Occipital lobe (tissue), 2 donors: ENCODE results near the gene LAMA4. TPM values are rescaled to one million over a fixed set of nuclear protein-coding genes. Genes with fewer than 3 reads are reported as not detected.

Experiments
- DNase-seq: peaks from one replicate; lab custom pipeline; 2025; lab: John Stamatoyannopoulos, UW
- total RNA-seq: library from RNA; depleted of rRNA; stranded (reverse); fragments of >200 nt; gene quantifications from one replicate; pipeline ENCODE4 v1.2.3, GENCODE V29; 2014

Gene LAMA4, protein sequence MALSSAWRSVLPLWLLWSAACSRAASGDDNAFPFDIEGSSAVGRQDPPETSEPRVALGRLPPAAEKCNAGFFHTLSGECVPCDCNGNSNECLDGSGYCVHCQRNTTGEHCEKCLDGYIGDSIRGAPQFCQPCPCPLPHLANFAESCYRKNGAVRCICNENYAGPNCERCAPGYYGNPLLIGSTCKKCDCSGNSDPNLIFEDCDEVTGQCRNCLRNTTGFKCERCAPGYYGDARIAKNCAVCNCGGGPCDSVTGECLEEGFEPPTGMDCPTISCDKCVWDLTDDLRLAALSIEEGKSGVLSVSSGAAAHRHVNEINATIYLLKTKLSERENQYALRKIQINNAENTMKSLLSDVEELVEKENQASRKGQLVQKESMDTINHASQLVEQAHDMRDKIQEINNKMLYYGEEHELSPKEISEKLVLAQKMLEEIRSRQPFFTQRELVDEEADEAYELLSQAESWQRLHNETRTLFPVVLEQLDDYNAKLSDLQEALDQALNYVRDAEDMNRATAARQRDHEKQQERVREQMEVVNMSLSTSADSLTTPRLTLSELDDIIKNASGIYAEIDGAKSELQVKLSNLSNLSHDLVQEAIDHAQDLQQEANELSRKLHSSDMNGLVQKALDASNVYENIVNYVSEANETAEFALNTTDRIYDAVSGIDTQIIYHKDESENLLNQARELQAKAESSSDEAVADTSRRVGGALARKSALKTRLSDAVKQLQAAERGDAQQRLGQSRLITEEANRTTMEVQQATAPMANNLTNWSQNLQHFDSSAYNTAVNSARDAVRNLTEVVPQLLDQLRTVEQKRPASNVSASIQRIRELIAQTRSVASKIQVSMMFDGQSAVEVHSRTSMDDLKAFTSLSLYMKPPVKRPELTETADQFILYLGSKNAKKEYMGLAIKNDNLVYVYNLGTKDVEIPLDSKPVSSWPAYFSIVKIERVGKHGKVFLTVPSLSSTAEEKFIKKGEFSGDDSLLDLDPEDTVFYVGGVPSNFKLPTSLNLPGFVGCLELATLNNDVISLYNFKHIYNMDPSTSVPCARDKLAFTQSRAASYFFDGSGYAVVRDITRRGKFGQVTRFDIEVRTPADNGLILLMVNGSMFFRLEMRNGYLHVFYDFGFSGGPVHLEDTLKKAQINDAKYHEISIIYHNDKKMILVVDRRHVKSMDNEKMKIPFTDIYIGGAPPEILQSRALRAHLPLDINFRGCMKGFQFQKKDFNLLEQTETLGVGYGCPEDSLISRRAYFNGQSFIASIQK (N-terminal part only)
- 19.2 TPM for total RNA-seq

DNA sequence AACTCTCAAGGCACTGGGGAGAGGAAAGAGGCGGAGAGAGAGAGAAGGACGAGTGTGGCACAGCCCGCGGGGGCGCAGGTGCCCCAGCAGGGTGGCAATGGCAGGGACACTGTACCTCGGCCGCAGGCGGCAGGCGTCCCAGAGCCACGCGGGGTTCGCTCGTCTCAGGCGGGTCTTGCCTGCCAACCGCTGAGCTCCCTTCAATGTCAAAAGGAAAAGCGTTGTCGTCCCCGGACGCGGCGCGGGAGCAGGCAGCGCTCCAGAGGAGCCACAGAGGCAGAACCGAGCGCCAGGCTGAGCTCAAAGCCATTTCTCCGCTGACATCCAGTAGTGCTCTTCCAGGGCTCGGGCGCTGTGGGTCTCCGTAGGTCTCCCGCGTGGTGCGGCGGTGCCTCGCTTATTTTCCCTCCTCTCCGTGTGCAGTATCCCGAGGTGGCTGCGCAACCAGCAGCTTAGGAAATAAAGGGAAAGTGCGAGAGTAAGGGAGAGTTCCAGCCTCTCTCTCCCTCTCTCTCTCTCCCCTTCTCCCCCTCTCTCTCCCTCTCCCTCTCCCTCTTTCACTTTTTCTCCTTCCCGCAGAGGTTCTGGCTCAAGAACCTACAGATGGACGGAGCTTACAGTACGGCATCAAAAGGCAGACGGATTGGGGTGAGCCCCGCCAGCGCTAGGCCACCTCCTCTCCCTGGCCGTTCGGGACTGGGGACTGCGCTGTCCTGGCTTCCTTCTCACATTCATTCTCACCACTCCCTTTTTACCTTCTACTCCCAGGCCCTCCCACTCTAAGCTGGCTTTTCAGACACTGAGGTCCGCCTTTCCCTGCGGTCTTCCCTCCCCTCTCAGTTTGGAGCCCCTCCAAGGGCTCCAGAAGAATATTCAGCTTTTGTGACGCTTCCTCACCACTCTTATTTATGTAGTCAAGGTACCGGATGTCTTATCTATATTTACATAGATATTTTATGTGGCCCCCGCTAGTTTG, at the start of gene LAMA4:
Gene LAMA4, minus strand, starts transcription at position 727 of the 976 bp plus-strand sequence. Its CDS starts 417 bp downstream, at position 310.
- DNase-seq: peak; percentile 19

DNA sequence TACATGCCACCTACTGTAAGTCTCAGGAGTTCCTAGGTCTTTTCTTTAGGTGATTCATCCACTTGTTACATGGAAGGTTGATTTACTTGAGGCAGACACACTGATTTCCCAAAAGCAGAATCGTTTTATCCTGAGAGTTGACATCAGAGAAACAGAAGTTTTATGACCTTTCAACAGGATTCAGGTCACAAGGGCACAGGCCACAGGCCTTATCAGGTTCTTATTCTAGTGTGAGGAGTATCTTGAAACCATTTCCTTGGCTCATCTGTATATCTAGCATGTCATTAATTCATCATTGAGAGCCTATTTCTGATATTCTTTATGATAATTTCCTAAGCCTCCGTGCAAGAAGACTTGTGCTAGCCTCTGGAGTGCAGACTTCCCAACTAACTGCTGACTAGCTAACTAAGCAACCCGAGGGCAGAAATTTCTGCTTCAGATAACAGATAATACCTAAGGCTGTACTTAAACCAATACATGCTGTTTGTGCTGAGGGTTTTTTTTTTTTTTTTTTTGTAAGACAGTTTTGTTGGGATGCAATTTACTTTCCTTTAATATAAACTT, 47.9 kb upstream of the LAMA4 start:
- DNase-seq: no peak

DNA sequence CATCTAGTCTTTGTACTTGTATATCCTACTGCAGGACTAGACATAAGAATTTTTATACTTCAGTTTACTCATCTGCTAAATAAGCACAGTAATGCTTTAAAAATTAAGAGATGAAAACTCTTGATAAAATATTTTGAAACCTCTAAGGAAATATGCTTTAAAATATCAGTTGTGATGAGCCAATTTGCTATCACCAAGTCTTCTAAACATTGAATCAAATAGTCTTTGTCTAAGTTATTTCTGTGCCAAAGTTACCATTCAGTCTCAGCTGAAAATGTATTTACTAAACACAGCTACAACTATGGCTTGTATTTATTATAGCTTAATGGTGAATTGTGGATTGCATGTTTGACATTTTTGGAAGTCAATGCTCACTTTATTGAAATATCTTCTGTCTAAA, 46.5 kb upstream of the LAMA4 start:
- DNase-seq: no peak

DNA sequence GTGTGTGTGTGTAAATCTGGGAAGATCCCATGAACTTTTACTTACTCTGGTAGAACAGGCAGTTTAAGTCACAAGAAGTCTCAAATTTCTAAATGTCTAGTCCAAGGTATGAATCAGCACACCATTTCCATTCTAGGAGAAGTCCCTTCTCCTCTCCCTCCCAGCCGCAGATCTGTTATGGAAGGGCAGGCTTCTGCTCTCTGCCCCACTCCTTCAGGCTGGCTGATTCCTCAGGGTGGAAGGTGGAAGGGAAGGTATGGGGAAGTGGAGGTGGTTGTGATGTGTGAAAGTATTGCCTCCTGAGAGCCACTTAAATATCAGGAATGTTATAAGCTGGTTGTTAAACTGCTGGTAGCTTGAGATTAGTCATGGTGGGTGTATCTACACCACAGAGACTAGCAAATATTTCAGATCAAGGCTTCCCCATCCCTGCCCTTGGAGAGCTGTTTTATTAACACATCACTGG, 44.5 kb upstream of the LAMA4 start:
- no peak for DNase-seq

DNA sequence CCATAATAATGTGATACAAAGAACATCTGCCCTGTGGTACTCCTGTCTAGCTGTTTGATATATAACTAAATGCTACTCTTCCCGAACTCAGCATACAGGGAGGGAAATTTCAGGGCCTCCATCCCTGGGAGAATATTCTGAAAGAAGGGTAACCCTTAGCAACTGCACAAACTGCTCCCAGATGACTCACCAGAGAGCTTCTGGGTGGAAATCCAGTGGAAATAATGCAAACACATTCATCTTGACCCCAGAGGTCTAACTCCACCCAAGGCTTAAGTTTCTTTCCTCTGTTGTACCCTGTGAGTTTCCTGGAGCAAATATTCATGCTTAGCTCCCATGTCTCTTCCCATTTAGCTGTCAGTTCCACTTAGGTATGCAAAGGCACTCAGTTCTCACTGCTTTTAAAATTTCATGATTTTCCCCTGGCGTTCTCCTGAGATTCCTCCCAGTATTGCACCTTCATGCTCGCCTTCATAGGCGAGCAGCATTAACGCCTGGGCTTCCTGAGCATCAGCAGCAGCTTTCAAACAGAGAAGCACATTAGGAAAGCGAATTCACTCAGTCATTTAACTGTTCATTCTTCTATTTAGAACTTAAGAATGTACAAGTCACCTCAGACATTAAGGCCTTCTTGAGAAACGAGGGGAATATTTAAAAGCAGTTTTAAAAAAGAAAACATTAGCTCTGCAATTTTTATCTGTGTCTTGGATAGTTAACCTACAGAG, 43.8 kb upstream of the LAMA4 start:
- DNase-seq: no peak

DNA sequence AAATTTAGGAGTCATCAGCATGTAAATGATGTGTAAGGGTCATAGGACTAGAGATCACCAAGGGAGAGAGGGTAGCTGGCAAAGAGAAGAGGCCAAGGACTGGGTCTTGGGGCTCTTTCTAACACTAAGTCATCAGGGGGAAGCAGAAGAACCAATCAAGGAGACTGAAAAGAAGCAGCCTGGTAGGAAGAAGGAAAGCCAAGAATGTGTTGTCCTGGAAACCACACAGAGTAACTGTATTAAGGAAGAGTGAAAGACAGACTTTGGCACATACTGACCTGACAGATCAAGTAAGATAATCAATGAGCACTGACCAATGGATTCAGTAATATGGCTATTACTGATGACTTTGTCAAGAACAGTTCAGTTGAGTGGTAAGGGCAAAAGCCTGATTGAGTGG, 42.3 kb upstream of the LAMA4 start:
- DNase-seq: no peak

DNA sequence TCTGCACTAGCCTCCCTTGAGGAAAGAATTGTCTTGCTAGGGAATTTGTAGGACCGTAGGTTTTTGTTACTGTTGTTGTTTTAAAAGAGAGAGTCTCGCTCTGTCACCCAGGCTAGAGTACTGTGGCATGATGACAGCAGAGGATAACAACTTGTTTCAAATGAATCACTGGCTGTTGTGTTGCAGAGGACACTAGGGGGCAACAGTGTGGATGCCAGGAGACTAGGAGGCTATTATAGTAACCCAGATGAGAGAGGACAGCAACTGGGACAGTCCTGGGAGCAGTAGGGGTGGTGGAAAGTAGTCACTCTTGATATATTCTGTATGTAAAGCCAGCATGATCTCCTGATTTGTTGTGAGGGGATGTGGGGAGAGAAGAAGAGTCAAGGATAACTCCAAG, 41.8 kb upstream of the LAMA4 start:
- DNase-seq: no peak

DNA sequence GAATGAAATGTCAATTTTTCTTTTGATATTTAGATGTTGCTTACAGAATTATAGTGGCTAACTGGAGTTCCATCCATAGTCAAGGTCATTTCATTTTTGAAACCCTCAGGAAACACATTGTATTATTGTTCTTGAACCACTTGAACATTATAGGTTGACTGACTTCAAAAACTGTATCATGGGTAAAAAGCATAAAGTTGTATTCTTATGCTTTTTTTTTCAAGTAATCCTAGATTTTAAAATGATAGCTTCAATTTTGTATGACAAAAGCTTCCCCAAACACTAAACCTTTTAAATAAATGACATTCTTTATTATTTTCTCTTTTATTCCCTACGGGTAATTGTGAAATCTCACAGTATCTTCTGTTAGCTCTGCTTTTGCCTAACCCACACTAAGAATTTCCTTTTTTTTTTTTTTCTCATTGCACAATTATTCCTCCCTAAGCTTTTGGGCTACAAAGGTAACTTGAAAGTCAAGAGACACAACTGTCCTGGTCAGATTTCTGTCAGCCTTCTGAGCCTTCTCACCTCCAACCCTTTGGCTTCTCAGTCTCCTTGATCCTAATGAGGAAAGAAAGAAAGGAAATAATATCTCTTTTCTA, 36.9 kb upstream of the LAMA4 start:
- no peak for DNase-seq

DNA sequence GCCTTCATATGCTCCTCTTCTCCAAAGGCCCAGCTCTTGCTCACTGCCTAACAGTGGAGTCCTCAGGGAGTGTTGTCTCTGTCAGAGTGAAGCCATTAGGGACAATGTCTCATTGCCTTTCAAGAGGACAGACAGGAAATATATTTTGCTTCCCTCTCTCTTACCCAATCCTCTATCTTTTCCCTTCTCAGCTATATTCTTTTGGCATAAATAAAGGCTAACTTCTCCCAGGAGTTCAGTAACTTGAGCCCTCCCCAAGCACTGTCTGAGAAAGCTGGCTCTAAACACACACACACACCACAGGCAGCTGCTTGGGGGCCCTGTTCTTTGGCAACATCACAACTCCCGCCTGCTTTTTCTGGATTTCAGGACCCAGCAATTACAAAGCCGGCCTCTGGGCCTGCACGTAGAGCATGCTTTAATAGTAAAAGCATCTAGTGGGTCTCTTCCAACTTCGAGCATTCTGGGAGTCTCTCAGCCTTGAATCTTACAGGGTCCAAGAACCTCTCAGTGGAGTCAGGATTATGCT, 34.7 kb upstream of the LAMA4 start:
- DNase-seq: no peak

DNA sequence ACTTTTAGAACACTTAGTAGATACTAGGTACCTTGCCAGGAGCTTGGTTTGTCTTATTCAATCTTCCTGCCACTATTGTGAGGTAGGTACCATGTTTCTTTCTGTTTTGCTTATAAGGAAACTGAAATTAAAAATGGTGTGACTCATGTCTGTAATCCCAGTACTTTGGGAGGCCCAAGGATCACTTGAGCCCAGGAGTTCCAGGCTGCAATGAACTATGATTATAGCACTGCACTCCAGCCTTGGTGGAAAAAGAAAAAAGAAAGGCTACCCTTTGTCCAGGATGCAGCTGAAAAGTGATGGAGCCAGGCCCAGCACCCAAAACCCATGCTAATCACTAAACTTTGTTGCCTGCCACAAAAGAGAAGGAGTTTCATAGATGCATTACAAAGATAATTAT, 34.1 kb upstream of the LAMA4 start:
- DNase-seq: no peak

DNA sequence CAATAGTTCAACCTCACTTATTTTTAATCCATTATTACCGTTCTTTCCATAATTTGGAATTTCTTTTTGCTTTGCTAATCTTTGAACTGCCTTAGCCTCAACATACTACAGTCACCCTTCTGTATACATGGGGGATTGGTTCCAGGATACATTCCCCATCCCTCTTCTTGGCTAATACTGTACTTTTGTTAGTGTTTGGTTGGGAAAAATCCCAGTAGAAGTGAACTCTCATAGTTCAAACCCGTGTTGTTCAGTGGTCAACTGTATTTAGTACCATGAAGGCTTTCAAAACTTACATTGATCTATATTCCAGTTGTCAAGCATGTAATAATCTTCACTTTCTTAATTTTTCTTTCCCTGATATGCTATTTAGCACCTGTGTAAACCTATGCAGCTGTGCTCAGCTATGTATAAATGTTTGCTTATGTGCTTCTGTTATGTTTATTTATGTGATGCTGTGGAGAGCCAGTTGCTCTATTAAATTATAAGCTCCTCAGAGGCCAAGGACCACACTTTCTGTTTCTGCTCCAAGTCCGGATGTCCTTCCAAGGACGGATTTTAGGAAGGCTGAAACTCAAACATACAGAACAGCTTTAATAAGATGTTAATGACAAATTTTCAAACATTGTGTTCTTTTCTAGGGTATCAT, 33.3 kb upstream of the LAMA4 start:
- DNase-seq: no peak

DNA sequence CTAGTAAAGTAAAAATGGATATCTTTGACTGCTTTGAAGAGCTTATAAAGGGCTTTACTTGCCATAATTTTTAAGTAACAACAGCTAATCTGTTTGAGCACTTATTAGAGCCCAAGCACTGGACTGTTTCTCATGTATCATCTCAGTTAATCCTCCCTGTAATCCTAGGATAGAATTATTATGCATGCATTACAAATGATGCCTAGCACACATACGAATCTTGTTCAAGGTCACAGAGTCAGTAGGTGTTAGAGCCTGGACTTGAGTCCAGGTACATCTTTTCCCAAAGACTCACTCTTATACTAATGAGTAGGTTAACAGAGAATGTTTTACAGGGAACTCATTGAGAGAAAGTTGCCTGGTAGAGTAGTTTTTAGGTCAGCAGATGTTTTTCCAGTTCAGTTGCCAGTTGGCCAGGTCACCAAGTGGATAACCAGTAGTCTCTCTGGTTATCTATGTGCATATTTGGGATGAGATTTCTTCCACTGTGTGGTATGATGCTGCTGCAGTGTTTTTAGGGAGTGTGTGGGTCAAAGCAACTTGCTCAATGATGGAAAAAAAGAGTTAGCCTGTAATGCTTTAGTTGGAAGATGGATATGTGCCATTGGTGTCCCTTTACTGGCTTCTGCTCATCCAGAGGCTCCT, 32.3 kb upstream of the LAMA4 start:
- DNase-seq: no peak

DNA sequence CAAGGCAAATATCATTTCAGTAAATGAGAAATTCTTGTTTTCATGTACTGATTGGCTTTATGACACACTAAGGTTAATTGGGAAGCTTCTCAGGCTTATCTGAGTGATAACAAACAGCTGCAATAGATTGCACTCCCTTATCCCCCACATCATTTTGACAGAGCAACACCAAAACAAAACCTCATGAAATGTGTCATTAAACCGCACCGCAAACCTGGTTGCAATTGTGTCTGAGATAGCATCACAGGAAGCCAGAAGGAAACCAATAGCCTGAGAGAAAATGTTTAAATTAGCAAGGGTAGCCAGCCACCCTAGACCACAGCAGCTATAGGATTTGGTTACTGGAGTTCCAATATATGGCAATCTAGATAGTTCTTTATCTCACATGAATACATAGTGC, 31.6 kb upstream of the LAMA4 start:
- no peak for DNase-seq

DNA sequence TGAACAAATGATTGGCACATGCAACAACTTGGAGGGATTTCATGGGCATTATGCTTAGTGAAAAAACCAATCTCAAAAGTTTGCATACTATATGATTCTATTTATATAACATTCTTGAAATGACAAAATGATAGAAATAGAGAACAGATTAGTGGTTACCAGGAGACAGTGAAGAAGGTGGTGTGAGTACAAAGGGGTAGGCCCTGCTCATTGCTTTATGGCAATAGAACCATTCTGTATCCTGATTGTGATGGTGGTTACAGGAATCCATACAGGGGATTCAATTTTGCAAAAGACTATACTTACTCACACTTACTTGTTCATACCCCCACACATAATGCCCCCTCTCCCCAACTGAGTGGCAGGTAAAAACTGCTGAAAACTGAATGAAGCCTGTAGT, 30.2 kb upstream of the LAMA4 start:
- DNase-seq: no peak

DNA sequence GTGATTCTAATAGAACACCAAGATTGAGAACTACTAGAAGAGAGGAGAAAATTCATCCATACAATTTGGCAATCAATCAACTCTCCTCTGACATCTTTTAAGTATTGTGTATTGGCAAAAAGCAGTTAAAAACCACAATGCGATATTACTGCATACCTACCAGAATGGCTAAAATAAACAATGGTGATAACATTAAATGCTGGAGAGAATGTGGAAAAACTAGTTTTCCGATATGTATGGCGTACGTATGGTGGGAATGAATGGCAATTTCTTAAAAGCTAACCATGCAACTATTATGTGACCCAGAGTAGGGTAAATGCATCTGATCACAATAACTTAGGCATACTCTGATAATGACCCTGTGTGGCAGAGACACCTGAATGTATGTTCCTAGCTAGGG, 29.3 kb upstream of the LAMA4 start:
- no peak for DNase-seq

DNA sequence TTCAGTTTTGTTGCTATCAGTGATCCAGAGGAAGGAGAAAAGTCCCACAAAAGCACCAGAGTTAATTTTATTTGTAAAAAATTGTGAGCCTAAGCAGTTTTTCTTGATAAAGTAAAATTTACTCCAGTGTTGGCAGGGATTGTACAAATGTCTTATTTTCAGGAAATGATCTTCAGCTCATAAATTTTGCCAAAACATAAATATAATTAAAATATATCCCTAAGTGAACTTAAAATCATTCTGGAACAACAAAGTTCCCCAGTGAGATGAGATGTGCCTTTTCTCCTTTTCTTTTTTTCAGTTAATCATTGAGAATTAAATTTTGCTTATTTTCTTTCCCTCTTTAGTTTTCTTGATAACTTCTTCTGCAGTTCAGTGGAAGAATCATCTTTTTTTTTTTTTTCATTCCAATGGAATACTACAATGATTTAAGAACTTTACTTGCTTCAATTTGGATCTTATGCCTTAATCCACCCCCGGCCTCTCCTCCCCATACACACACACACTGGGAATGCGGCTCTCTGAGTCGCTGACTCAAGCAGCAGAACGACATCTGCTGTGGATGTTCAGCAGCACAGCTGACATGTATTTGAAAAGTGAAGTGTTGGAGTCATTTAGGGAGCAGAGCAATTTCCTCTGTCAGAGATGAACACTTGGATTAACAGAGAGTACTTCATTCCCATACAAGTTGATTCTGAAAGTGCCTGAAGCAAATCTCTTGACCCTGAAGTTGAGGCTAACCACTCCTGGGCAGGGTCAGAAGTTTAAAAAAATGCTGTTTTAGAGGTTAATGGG, 27.7 kb upstream of the LAMA4 start:
- peak; percentile 59 for DNase-seq
